Activated CD8-positive, alpha-beta memory T cell treated with anti-CD3 and anti-CD28 coated beads, Interleukin-2, amount 50 U/mL, for 48 hours (primary cell): ENCODE measurements around the gene CPT1C.
A peak's percentile ranks its signal among the peaks of the same experiment; 100 is the strongest.

Experiments used
- DNase-seq: peaks from one replicate; pipeline ENCODE4 v3.0.0-alpha.2; 2020

CPT1C gene

GRCh38 chr19:49662011-49662410, 28.9 kb upstream of the CPT1C start:
- no peak for DNase-seq

- DNase-seq = no peak
Measured at GRCh38 chr19:49663224-49663623, 27.7 kb upstream of the CPT1C start.

GRCh38 chr19:49664171-49665035, 26.5 kb upstream of the CPT1C start:
- peak; percentile 97 for DNase-seq

GRCh38 chr19:49665036-49665350, 25.9 kb upstream of the CPT1C start:
- no peak for DNase-seq

- peak; percentile 100 for DNase-seq
Measured at GRCh38 chr19:49665351-49666119, 25.4 kb upstream of the CPT1C start, which contains the start of the genes BCL2L12 and IRF3. Gene BCL2L12, plus strand, starts transcription at chr19:49665933. Its CDS starts 760 bp downstream, at chr19:49666693. Gene IRF3, minus strand, starts transcription at chr19:49665857. Its CDS starts 1,019 bp downstream, at chr19:49664838.

- no peak for DNase-seq
Measured at GRCh38 chr19:49666120-49666444, 24.8 kb upstream of the CPT1C start.

GRCh38 chr19:49667473-49667872, 23.4 kb upstream of the CPT1C start:
- no peak for DNase-seq

GRCh38 chr19:49669516-49669915, 21.4 kb upstream of the CPT1C start:
- DNase-seq = no peak

GRCh38 chr19:49672131-49672919, 18.6 kb upstream of the CPT1C start:
- peak; percentile 90 for DNase-seq

- peak; percentile 72 for DNase-seq
Measured at GRCh38 chr19:49676136-49676783, 14.7 kb upstream of the CPT1C start.

GRCh38 chr19:49676784-49677230, 14.1 kb upstream of the CPT1C start:
- peak; percentile 97 for DNase-seq

- peak; percentile 79 for DNase-seq
Measured at GRCh38 chr19:49677231-49677900, 13.6 kb upstream of the CPT1C start, which contains the start of gene PRMT1. Gene PRMT1, plus strand, starts transcription at chr19:49677271. Its CDS starts 10 bp downstream, at chr19:49677281.

GRCh38 chr19:49677901-49678674, 12.8 kb upstream of the CPT1C start:
- DNase-seq = peak; percentile 89

GRCh38 chr19:49678985-49679770, 11.7 kb upstream of the CPT1C start:
- no peak for DNase-seq

GRCh38 chr19:49679771-49680413, 11.0 kb upstream of the CPT1C start:
- no peak for DNase-seq

- peak; percentile 100 for DNase-seq
Measured at GRCh38 chr19:49680421-49681351, 10.2 kb upstream of the CPT1C start.

GRCh38 chr19:49681830-49682229, 9.1 kb upstream of the CPT1C start:
- DNase-seq = no peak

GRCh38 chr19:49682274-49682673, 8.6 kb upstream of the CPT1C start:
- DNase-seq = no peak
